ENCODE measurements around the gene NECTIN1. TPM values are rescaled to one million over a fixed set of nuclear protein-coding genes. Genes with fewer than 3 reads are reported as not detected.

Gene NECTIN1
- total RNA-seq, 1 donor from 2014 or later = 20.6 TPM

GRCh38 chr11:119720311-119720913 lies 8.6 kb downstream of the NECTIN1 start:
- no peak for ATAC-seq
- no peak for DNase-seq
- intact Hi-C loops (cut with micrococcal nuclease) = no loop called here

GRCh38 chr11:119717839-119718534 lies 11.0 kb downstream of the NECTIN1 start:
- intact Hi-C loops (cut with micrococcal nuclease) = no loop called here
- DNase-seq = no peak
- ATAC-seq = peak; percentile 35

- ATAC-seq = no peak
- intact Hi-C loops (cut with micrococcal nuclease) = no loop called here
- DNase-seq = no peak
Observed at GRCh38 chr11:119716582-119717498, 12.2 kb downstream of the NECTIN1 start.

- no peak for DNase-seq
- intact Hi-C loops (cut with micrococcal nuclease) = no loop called here
- no peak for ATAC-seq
Observed at GRCh38 chr11:119714590-119714989, 14.4 kb downstream of the NECTIN1 start.

GRCh38 chr11:119714189-119714588 lies 14.8 kb downstream of the NECTIN1 start:
- ATAC-seq = no peak
- intact Hi-C loops (cut with micrococcal nuclease) = no loop called here
- DNase-seq = no peak

GRCh38 chr11:119713359-119714040 lies 15.5 kb downstream of the NECTIN1 start:
- intact Hi-C loops (cut with micrococcal nuclease) = no loop called here
- ATAC-seq (no peak), DNase-seq (no peak)

- intact Hi-C loops (cut with micrococcal nuclease) = no loop called here
- ATAC-seq = no peak
- DNase-seq = no peak
Observed at GRCh38 chr11:119712459-119713358, 16.3 kb downstream of the NECTIN1 start.

GRCh38 chr11:119712006-119712405 lies 17.0 kb downstream of the NECTIN1 start:
- intact Hi-C loops (cut with micrococcal nuclease) = no loop called here
- DNase-seq = no peak
- no peak for ATAC-seq

GRCh38 chr11:119711476-119711875 lies 17.5 kb downstream of the NECTIN1 start:
- intact Hi-C loops (cut with micrococcal nuclease) = no loop called here
- DNase-seq (no peak), ATAC-seq (no peak)

GRCh38 chr11:119710417-119710816 lies 18.6 kb downstream of the NECTIN1 start:
- intact Hi-C loops (cut with micrococcal nuclease) = no loop called here
- DNase-seq = no peak
- no peak for ATAC-seq

- DNase-seq = peak; percentile 31
- peak; percentile 71 for ATAC-seq
Observed at GRCh38 chr11:119709638-119710346, 19.2 kb downstream of the NECTIN1 start.

GRCh38 chr11:119709171-119709570 lies 19.8 kb downstream of the NECTIN1 start:
- intact Hi-C loops (cut with micrococcal nuclease) = no loop called here
- ATAC-seq (no peak), DNase-seq (peak; percentile 18)

More at GRCh38 chr11:119709638-119710346, 19.2 kb downstream of the NECTIN1 start:
- intact Hi-C loops (cut with micrococcal nuclease) = no loop called here

GRCh38 chr11:119708384-119708783 lies 20.6 kb downstream of the NECTIN1 start:
- intact Hi-C loops (cut with micrococcal nuclease) = no loop called here
- DNase-seq (no peak), ATAC-seq (no peak)

- DNase-seq (no peak), ATAC-seq (no peak)
- intact Hi-C loops (cut with micrococcal nuclease) = no loop called here
Observed at GRCh38 chr11:119706887-119707286, 22.1 kb downstream of the NECTIN1 start.

GRCh38 chr11:119706029-119706428 lies 23.0 kb downstream of the NECTIN1 start:
- DNase-seq (no peak), ATAC-seq (no peak)
- intact Hi-C loops (cut with micrococcal nuclease) = no loop called here

GRCh38 chr11:119705362-119705761 lies 23.6 kb downstream of the NECTIN1 start:
- DNase-seq (no peak), ATAC-seq (no peak)
- intact Hi-C loops (cut with micrococcal nuclease) = no loop called here

GRCh38 chr11:119704849-119705248 lies 24.2 kb downstream of the NECTIN1 start:
- DNase-seq (no peak), ATAC-seq (no peak)
- intact Hi-C loops (cut with micrococcal nuclease) = no loop called here

All from left ventricle myocardium superior (tissue), 1 donor.